ENCODE measurements around the gene PEAK1. TPM values are rescaled to one million over a fixed set of nuclear protein-coding genes. Genes with fewer than 3 reads are reported as not detected.

Gene PEAK1
- total and polyA plus RNA-seq, 4 donors, result 8.6 to 147 (median 40.2) TPM

DNA sequence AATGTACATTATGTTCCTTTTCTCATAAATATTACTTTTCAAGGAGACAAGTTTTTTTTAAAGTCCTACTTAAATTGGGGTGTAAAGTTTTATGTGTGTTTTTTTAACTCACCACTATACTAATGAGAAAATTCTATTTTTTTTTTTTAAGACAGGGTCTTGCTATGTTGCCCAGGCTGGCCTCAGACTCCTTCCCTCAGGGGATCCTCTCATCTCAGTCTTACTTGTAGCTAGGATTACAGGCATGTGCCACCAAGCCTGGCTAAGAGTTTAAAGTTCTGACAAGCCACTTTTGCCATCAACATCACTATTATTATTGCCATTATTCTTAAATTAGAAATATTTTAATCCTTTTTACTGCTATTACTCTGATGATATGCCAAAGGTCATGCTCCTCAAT, 356.7 kb downstream of the PEAK1 start:
- H3K27ac ChIP-seq (ENCODE audit: low read depth in 1 of 2, low read length in 1 of 2), result no peak overlapping the region
- ATAC-seq (ENCODE audit: insufficient read depth, low FRiP score) (no peak), DNase-seq (no peak)
- no peak for TF ChIP-seq CTCF (IDR thresholded peaks at IDR 0.05; ENCODE audit: control extremely low read depth, extremely low read depth)
- no peaks in the 10 kb centered on the region for H3K9me3 ChIP-seq (ENCODE audit: control insufficient read depth in 4 of 4, insufficient read depth in 3 of 4, low read length in 3 of 4)
- no peak overlapping the region for H3K9ac ChIP-seq (ENCODE audit: insufficient read depth in 1 of 2, low read length in 2 of 2)
- no peaks in the 10 kb centered on the region for H3K27me3 ChIP-seq (ENCODE audit: control insufficient read depth in 3 of 3, insufficient read depth in 3 of 3, low read length in 2 of 3)
- no peak overlapping the region for H3K4me3 ChIP-seq
- H3K4me1 ChIP-seq (ENCODE audit: control insufficient read depth in 5 of 5, insufficient read depth in 5 of 5, low read length in 5 of 5), result peaks cover 5 to 67% (median 29%) of the 10 kb centered on the region in 5 donors
- H3K36me3 ChIP-seq (ENCODE audit: control insufficient read depth in 4 of 4, insufficient read depth in 4 of 4, low read length in 4 of 4), result peaks cover 0 to 7% (median 1%) of the 10 kb centered on the region in 4 donors

- Histone ChIP-seq H3K27ac (ENCODE audit: low read depth in 1 of 2, low read length in 1 of 2) (no peak overlapping the region), H3K9ac (ENCODE audit: insufficient read depth in 1 of 2, low read length in 2 of 2) (peak overlapping the region in 1 of 2 donors; percentile 14), H3K27me3 (ENCODE audit: control insufficient read depth in 3 of 3, insufficient read depth in 3 of 3, low read length in 2 of 3) (no peaks in the 10 kb centered on the region), H3K4me3 (no peak overlapping the region), H3K9me3 (ENCODE audit: control insufficient read depth in 4 of 4, insufficient read depth in 3 of 4, low read length in 3 of 4) (no peaks in the 10 kb centered on the region), H3K4me1 (ENCODE audit: control insufficient read depth in 5 of 5, insufficient read depth in 5 of 5, low read length in 5 of 5) (peaks cover 3 to 58% (median 26%) of the 10 kb centered on the region in 5 donors), H3K36me3 (ENCODE audit: control insufficient read depth in 4 of 4, insufficient read depth in 4 of 4, low read length in 4 of 4) (peaks cover 0 to 9% (median 3%) of the 10 kb centered on the region in 4 donors)
- TF ChIP-seq CTCF (IDR thresholded peaks at IDR 0.05; ENCODE audit: control extremely low read depth, extremely low read depth), result no peak
- no peak for ATAC-seq (ENCODE audit: insufficient read depth, low FRiP score)
- peak in 2 of 3 donors; percentile 71 to 84 for DNase-seq
Observed at GRCh38 chr15:77060546-77060945, 359.4 kb downstream of the PEAK1 start.

- TF ChIP-seq CTCF (IDR thresholded peaks at IDR 0.05; ENCODE audit: control extremely low read depth, extremely low read depth), result no peak
- H3K9me3 ChIP-seq (ENCODE audit: control insufficient read depth in 4 of 4, insufficient read depth in 3 of 4, low read length in 3 of 4), result no peaks in the 10 kb centered on the region
- peak overlapping the region in 1 of 2 donors; percentile 38 for H3K9ac ChIP-seq (ENCODE audit: insufficient read depth in 1 of 2, low read length in 2 of 2)
- DNase-seq, result peak in 2 of 3 donors; percentile 73 to 78
- ATAC-seq (ENCODE audit: insufficient read depth, low FRiP score), result no peak
- H3K4me3 ChIP-seq, result no peak overlapping the region
- H3K36me3 ChIP-seq (ENCODE audit: control insufficient read depth in 4 of 4, insufficient read depth in 4 of 4, low read length in 4 of 4), result peaks cover 0 to 12% (median 4%) of the 10 kb centered on the region in 4 donors
- H3K27me3 ChIP-seq (ENCODE audit: control insufficient read depth in 3 of 3, insufficient read depth in 3 of 3, low read length in 2 of 3), result no peaks in the 10 kb centered on the region
- peaks cover 2 to 54% (median 24%) of the 10 kb centered on the region in 5 donors for H3K4me1 ChIP-seq (ENCODE audit: control insufficient read depth in 5 of 5, insufficient read depth in 5 of 5, low read length in 5 of 5)
- peak overlapping the region in 1 of 2 donors; percentile 24 for H3K27ac ChIP-seq (ENCODE audit: low read depth in 1 of 2, low read length in 1 of 2)
- 17 to 22% methylated on average over 2 of the region's 2 CpGs for WGBS, 2 donors
Observed at GRCh38 chr15:77059786-77060361, 360.0 kb downstream of the PEAK1 start.

- Histone ChIP-seq H3K4me1 (ENCODE audit: control insufficient read depth in 5 of 5, insufficient read depth in 5 of 5, low read length in 5 of 5) (peaks cover 2 to 46% (median 14%) of the 10 kb centered on the region in 5 donors), H3K36me3 (ENCODE audit: control insufficient read depth in 4 of 4, insufficient read depth in 4 of 4, low read length in 4 of 4) (peaks cover 0 to 17% (median 7%) of the 10 kb centered on the region in 4 donors), H3K27ac (ENCODE audit: low read depth in 1 of 2, low read length in 1 of 2) (no peak overlapping the region), H3K4me3 (no peak overlapping the region), H3K27me3 (ENCODE audit: control insufficient read depth in 3 of 3, insufficient read depth in 3 of 3, low read length in 2 of 3) (no peaks in the 10 kb centered on the region), H3K9ac (ENCODE audit: insufficient read depth in 1 of 2, low read length in 2 of 2) (no peak overlapping the region), H3K9me3 (ENCODE audit: control insufficient read depth in 4 of 4, insufficient read depth in 3 of 4, low read length in 3 of 4) (no peaks in the 10 kb centered on the region)
- no peak for TF ChIP-seq CTCF (IDR thresholded peaks at IDR 0.05; ENCODE audit: control extremely low read depth, extremely low read depth)
- WGBS, 2 donors, result 96 to 99% methylated on average over 4 of the region's 4 CpGs
- ATAC-seq (ENCODE audit: insufficient read depth, low FRiP score) (no peak), DNase-seq (no peak)
Observed at GRCh38 chr15:77058468-77058867, 361.4 kb downstream of the PEAK1 start.

Measured in lung (tissue), 12 donors.